SJCRH30 (cell line): ENCODE results near the gene EIF4ENIF1. TPM values are rescaled to one million over a fixed set of nuclear protein-coding genes. Genes with fewer than 3 reads are reported as not detected.

Experiments
- total RNA-seq: library from RNA; depleted of rRNA; stranded (reverse); fragments of >200 nt; shearing (Covaris generic); gene quantifications from 2 replicates; pipeline ENCODE4 v1.2.3, GENCODE V29; 2014; rRNA removed

The EIF4ENIF1 gene
- total RNA-seq, 1 experiment from 2014 or later, result 29.7 TPM

Other genes starting within 250 kb of the EIF4ENIF1 start
- gene PIK3IP1, start 197.4 kb downstream of the EIF4ENIF1 start, total RNA-seq, result 0.47 and 0.51 TPM in 2 replicates
- 22.6 and 24.1 TPM in 2 replicates for gene PATZ1, start 143.5 kb downstream of the EIF4ENIF1 start, total RNA-seq
- gene DRG1, start 90.2 kb downstream of the EIF4ENIF1 start, total RNA-seq, result 109 and 116 TPM in 2 replicates
- gene SFI1, start 6.7 kb upstream of the EIF4ENIF1 start, total RNA-seq, result 9.0 and 11.8 TPM in 2 replicates
- 18.6 and 20.1 TPM in 2 replicates for gene PISD, start 172.4 kb upstream of the EIF4ENIF1 start, total RNA-seq